HepG2 (cell line): ENCODE results near the gene HOXC10. TPM values are rescaled to one million over a fixed set of nuclear protein-coding genes. Genes with fewer than 3 reads are reported as not detected.

ENCODE experiments used
- ATAC-seq: fragments of 200-7000 bp; cut with Tn5 transposase; 3 replicates; pipeline ENCODE4 v1.9.1; 2020; ENCODE audit warnings: mild to moderate bottlenecking, moderate library complexity
- BruUV-seq: library from RNA; stranded (reverse); fragments of 400-500 nt; replicated peaks from 2 replicates; lab custom pipeline; 2021; lab: Mats Ljungman, UMichigan
- CTCF ChIA-PET: fragments of 300-600 bp; formaldehyde crosslinking; extraction: SDS; loops from one replicate; lab custom pipeline; 2021; ENCODE audit warnings: low total read pairs, inconsistent platforms, low intra/inter-chr PET ratio; lab: Yijun Ruan, JAX
- POLR2A ChIA-PET: fragments of 350-600 bp; sonication (Branson Sonifier 250); formaldehyde crosslinking; loops from one replicate; lab custom pipeline; 2020; ENCODE audit warnings: antibody characterized with exemption, inconsistent platforms; lab: Yijun Ruan, JAX
- DNase-seq: peaks from one replicate; pipeline ENCODE4 v3.0.0-alpha.2; 2015; ENCODE audit warnings: low spot score
- FAIRE-seq: peaks from 3 replicates; lab custom pipeline; 2011; peaks lifted over from hg19 to GRCh38; lab: Jason Lieb, UNC
- H2AFZ ChIP-seq: one replicate; pipeline ENCODE4 v1.6.1; 2011; ENCODE audit warnings: low read length, inconsistent platforms
- H3K27ac ChIP-seq: fragments of 300-600 bp; 3 replicates; pipeline ENCODE4 v1.8.0; 2011; ENCODE audit warnings: mixed run types, mild to moderate bottlenecking, mixed read lengths, low read length, inconsistent platforms; ENCODE audit not compliant: insufficient read depth; ENCODE audit errors: extremely low read length
- H3K27me3 ChIP-seq, 2 experiments: fragments of 200-600 bp in 1 of 2; 2 replicates in 1 of 2; 3 replicates in 1 of 2; pipeline versions ENCODE4 v1.6.0 to v1.8.0; 2011; ENCODE audit warnings: low read length in 2 of 2, mild to moderate bottlenecking in 2 of 2, moderate library complexity in 2 of 2, inconsistent platforms in 1 of 2; ENCODE audit not compliant: insufficient read depth in 2 of 2, control insufficient read depth in 1 of 2
- H3K36me3 ChIP-seq, 2 experiments: fragments of 200-600 bp in 1 of 2; replicated peaks in 1 of 2; 2 replicates in 1 of 2; 3 replicates in 1 of 2; pipeline versions ENCODE4 v1.5.1 to v1.8.0; 2011; ENCODE audit warnings: low read length in 2 of 2, inconsistent platforms in 1 of 2; ENCODE audit not compliant: insufficient read depth in 2 of 2, control insufficient read depth in 1 of 2
- H3K4me1 ChIP-seq: 2 replicates; pipeline ENCODE4 v1.5.1; 2012; ENCODE audit warnings: low read length, inconsistent platforms; ENCODE audit not compliant: insufficient read depth
- H3K4me2 ChIP-seq: 2 replicates; pipeline ENCODE4 v1.6.0; 2011; ENCODE audit warnings: low read depth, low read length, inconsistent platforms
- H3K4me3 ChIP-seq, 3 experiments: fragments of 200-600 bp in 1 of 3; sonication (generic), shearing (Covaris generic) in 1 of 3; replicated peaks in 1 of 3; 2 replicates each; pipeline ENCODE4 v1.5.1; 2011 to 2016; ENCODE audit warnings: low read length in 3 of 3, inconsistent platforms in 2 of 3, low read depth in 2 of 3, mild to moderate bottlenecking in 2 of 3, control low read depth in 1 of 3, mixed read lengths in 1 of 3; ENCODE audit not compliant: insufficient read depth in 1 of 3
- H3K79me2 ChIP-seq: one replicate; pipeline ENCODE4 v1.6.1; 2011; ENCODE audit warnings: low read length, inconsistent platforms; ENCODE audit not compliant: insufficient read depth
- H3K9ac ChIP-seq: 2 replicates; pipeline ENCODE4 v1.6.0; 2011; ENCODE audit warnings: mild to moderate bottlenecking, low read depth, low read length, inconsistent platforms; ENCODE audit not compliant: insufficient read depth
- H3K9me3 ChIP-seq: 2 replicates; pipeline ENCODE4 v1.5.1; 2012; ENCODE audit warnings: mild to moderate bottlenecking, low read length
- H4K20me1 ChIP-seq: 2 replicates; pipeline ENCODE4 v1.6.0; 2011; ENCODE audit warnings: inconsistent platforms, mild to moderate bottlenecking, low read length, moderate library complexity; ENCODE audit not compliant: insufficient read depth
- ASH2L ChIP-seq: fragments of 300-600, 200-600 bp; sonication (generic); IDR thresholded peaks from 2 replicates; pipeline ENCODE4 v1.7.0; 2017; ENCODE audit warnings: low read depth, mild to moderate bottlenecking, moderate library complexity, mixed read lengths, low read length; ENCODE audit not compliant: insufficient read length
- CAMTA2 ChIP-seq: sonication (generic); formaldehyde crosslinking; IDR thresholded peaks from 2 replicates; pipeline ENCODE4 v1.4.0; 2020; ENCODE audit warnings: mild to moderate bottlenecking, missing genetic modification reagents, borderline replicate concordance
- HDAC2 ChIP-seq: sonication (generic); formaldehyde crosslinking; IDR thresholded peaks from 2 replicates; pipeline ENCODE4 v1.4.0; 2020; ENCODE audit warnings: missing genetic modification reagents
- HDAC6 ChIP-seq: fragments of 200-600 bp; sonication (generic); IDR thresholded peaks from 2 replicates; pipeline ENCODE4 v1.7.0; 2017; ENCODE audit warnings: mild to moderate bottlenecking, antibody characterized with exemption, low read length, low read depth
- MXI1 ChIP-seq: IDR thresholded peaks from 3 replicates; pipeline ENCODE4 v1.6.1; 2012; ENCODE audit warnings: low read depth, low read length, inconsistent platforms, borderline replicate concordance
- POLR2AphosphoS2 ChIP-seq: IDR thresholded peaks from 2 replicates; pipeline ENCODE4 v1.6.1; 2011; ENCODE audit warnings: low read depth, low read length, improper control_type of control experiment
- RCOR2 ChIP-seq: IDR thresholded peaks from 2 replicates; pipeline ENCODE4 v1.6.1; 2016; ENCODE audit warnings: missing biosample characterization, missing genetic modification reagents
- SOX13 ChIP-seq, 3 experiments: fragments of 450-650 bp in 1 of 3; sonication (generic) in 1 of 3; formaldehyde crosslinking in 1 of 3; IDR thresholded peaks in 2 of 3; conservative IDR thresholded peaks in 1 of 3; 2 replicates each; pipeline versions ENCODE4 v1.5.0 to v1.6.1; 2016 to 2020; ENCODE audit warnings: antibody characterized with exemption in 1 of 3, mild to moderate bottlenecking in 1 of 3, missing compliant biosample characterization in 1 of 3, missing genetic modification reagents in 1 of 3, moderate library complexity in 1 of 3
- TBX2 ChIP-seq: sonication (generic); formaldehyde crosslinking; IDR thresholded peaks from 2 replicates; pipeline ENCODE4 v1.5.0; 2020; ENCODE audit warnings: missing genetic modification reagents, mild to moderate bottlenecking, borderline replicate concordance
- TEAD2 ChIP-seq: sonication (generic); formaldehyde crosslinking; IDR thresholded peaks from 2 replicates; pipeline ENCODE4 v1.9.0; 2021; ENCODE audit warnings: missing genetic modification reagents
- ZNF24 ChIP-seq: fragments of 450-650 bp; IDR thresholded peaks from 2 replicates; pipeline ENCODE4 v1.6.1; 2017; ENCODE audit warnings: antibody characterized with exemption, mild to moderate bottlenecking
- ZNF335 ChIP-seq: sonication (generic); formaldehyde crosslinking; IDR thresholded peaks from 2 replicates; pipeline ENCODE4 v1.4.0; 2020; ENCODE audit warnings: missing genetic modification reagents
- ZNF567 ChIP-seq: sonication (generic); formaldehyde crosslinking; IDR thresholded peaks from 2 replicates; pipeline ENCODE4 v1.8.1; 2023; ENCODE audit warnings: mild to moderate bottlenecking, missing genetic modification reagents, borderline replicate concordance
- ZNF616 ChIP-seq: sonication (generic); formaldehyde crosslinking; IDR thresholded peaks from 2 replicates; pipeline ENCODE4 v1.5.0; 2020; ENCODE audit warnings: low read depth, mild to moderate bottlenecking, missing genetic modification reagents
- WGBS: methylation state at CpG from one replicate; pipeline ENCODE4 v1.1.6; 2017; ENCODE audit warnings: low lambda C conversion rate; 5-methylcytosine and 5-hydroxymethylcytosine counted together
- in situ Hi-C: cut with HindIII; loops from 2 replicates; pipeline ENCODE4 v1.10.0; 2017; ENCODE audit warnings: low pct_unique_long_range_greater_than_20kb; ENCODE audit not compliant: extremely low pct_ligation_motif_present
- intact Hi-C: fragments of 100-400 bp; cut with micrococcal nuclease; formaldehyde crosslinking; loops from one replicate; pipeline ENCODE4 v1.10.0; 2022; ENCODE audit not compliant: unreplicated experiment
- polyA plus RNA-seq, 8 experiments: library from polyadenylated mRNA; depleted of rRNA in 3 of 8; stranded (reverse) in 7 of 8; unstranded in 1 of 8; fragments of >200 nt; fragmentation: Illumina TruSeq in 4 of 8; extraction: Trizol in 4 of 8; gene quantifications; 2 replicates each; pipeline versions ENCODE4 v1.2.1 to v1.2.3, GENCODE V29; 2011 to 2016; ENCODE audit warnings: low read depth in 4 of 8, missing spikeins in 1 of 8, mixed read lengths in 1 of 8; ENCODE audit not compliant: insufficient read depth in 1 of 8
- total RNA-seq, 5 experiments: library from RNA; depleted of rRNA; stranded (reverse); fragments of >200 nt; fragmentation: Illumina TruSeq; extraction: Trizol; gene quantifications; 2 replicates each; pipeline ENCODE4 v1.2.3, GENCODE V29; 2016; ENCODE audit warnings: low read depth in 1 of 5
- TF ChIP-seq, protein P1 (sequence below): sonication (generic); formaldehyde crosslinking; IDR thresholded peaks from 2 replicates; pipeline ENCODE4 v1.4.0; 2020; ENCODE audit warnings: missing genetic modification reagents
- TF ChIP-seq, protein P2 (sequence below), 2 experiments: fragments of 450-650 bp in 1 of 2; sonication (generic) in 1 of 2; formaldehyde crosslinking; IDR thresholded peaks; 2 replicates each; pipeline versions ENCODE4 v1.5.0 to v1.8.0; 2020 to 2022; ENCODE audit warnings: mild to moderate bottlenecking in 1 of 2, missing genetic modification reagents in 1 of 2
- TF ChIP-seq, protein P3 (sequence below): IDR thresholded peaks from 2 replicates; pipeline ENCODE4 v1.4.0; 2020; ENCODE audit warnings: mild to moderate bottlenecking, missing genetic modification reagents

The HOXC10 gene
- total and polyA plus RNA-seq, 2 of the 13 experiments (the other 11 are each of a cell fraction or from before 2014, with no cell fraction given), result not detected

DNA sequence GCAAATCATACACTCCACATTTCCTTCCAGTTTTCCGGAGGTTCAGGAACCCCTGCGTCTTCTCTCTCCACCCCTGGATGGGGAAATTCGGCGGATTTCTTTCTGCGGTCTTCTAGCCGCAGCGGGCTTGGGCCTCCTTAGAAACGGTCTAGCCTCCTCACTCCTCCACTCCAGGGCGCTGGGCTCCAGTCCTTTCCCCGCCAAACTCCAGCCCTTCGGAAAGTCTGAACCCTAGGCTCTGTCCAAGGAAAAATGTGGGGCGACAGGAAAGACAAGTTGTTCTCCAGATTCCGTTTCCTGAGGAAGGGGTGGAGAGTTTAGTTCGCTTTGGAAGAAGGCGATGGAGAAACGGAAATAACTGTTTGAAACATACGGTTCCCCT is 1.4 kb upstream of the HOXC10 start:
- Histone ChIP-seq H3K79me2 (no peaks in the 10 kb centered on the region), H3K36me3 (no peaks in the 10 kb centered on the region), H2AFZ (no peak overlapping the region), H3K4me2 (no peak overlapping the region), H4K20me1 (no peaks in the 10 kb centered on the region), H3K27ac (no peak overlapping the region), H3K27me3 (peaks cover 5 to 50% of the 10 kb centered on the region in 2 experiments), H3K4me3 (no peak overlapping the region), H3K9me3 (no peaks in the 10 kb centered on the region), H3K9ac (no peak overlapping the region), H3K4me1 (peaks cover 36% of the 10 kb centered on the region)
- in situ Hi-C loops (no loop called here), intact Hi-C loops (no loop called here)
- TF ChIP-seq RCOR2 (CRISPR knock-in tag), result no peak
- TF ChIP-seq HDAC2 (CRISPR knock-in tag), result no peak
- TF ChIP-seq POLR2AphosphoS2, result no peak
- no peak for TF ChIP-seq ZNF335 (CRISPR knock-in tag)
- TF ChIP-seq ZNF616 (CRISPR knock-in tag), result no peak
- no peak for TF ChIP-seq SOX13 (IDR thresholded peaks at IDR 0.05)
- TF ChIP-seq SOX13 (CRISPR knock-in tag; conservative IDR thresholded peaks at IDR 0.05 in 1 of 2, IDR thresholded peaks at IDR 0.05 in 1 of 2), result no peak
- TF ChIP-seq, protein P1, sequence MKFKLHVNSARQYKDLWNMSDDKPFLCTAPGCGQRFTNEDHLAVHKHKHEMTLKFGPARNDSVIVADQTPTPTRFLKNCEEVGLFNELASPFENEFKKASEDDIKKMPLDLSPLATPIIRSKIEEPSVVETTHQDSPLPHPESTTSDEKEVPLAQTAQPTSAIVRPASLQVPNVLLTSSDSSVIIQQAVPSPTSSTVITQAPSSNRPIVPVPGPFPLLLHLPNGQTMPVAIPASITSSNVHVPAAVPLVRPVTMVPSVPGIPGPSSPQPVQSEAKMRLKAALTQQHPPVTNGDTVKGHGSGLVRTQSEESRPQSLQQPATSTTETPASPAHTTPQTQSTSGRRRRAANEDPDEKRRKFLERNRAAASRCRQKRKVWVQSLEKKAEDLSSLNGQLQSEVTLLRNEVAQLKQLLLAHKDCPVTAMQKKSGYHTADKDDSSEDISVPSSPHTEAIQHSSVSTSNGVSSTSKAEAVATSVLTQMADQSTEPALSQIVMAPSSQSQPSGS (CRISPR knock-in tag), result no peak
- TF ChIP-seq, protein P2, sequence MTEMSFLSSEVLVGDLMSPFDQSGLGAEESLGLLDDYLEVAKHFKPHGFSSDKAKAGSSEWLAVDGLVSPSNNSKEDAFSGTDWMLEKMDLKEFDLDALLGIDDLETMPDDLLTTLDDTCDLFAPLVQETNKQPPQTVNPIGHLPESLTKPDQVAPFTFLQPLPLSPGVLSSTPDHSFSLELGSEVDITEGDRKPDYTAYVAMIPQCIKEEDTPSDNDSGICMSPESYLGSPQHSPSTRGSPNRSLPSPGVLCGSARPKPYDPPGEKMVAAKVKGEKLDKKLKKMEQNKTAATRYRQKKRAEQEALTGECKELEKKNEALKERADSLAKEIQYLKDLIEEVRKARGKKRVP (CRISPR knock-in tag; IDR thresholded peaks at IDR 0.05), result no peak
- TF ChIP-seq ZNF567 (CRISPR knock-in tag), result no peak
- no peak for TF ChIP-seq CAMTA2 (CRISPR knock-in tag)
- TF ChIP-seq, protein P3, sequence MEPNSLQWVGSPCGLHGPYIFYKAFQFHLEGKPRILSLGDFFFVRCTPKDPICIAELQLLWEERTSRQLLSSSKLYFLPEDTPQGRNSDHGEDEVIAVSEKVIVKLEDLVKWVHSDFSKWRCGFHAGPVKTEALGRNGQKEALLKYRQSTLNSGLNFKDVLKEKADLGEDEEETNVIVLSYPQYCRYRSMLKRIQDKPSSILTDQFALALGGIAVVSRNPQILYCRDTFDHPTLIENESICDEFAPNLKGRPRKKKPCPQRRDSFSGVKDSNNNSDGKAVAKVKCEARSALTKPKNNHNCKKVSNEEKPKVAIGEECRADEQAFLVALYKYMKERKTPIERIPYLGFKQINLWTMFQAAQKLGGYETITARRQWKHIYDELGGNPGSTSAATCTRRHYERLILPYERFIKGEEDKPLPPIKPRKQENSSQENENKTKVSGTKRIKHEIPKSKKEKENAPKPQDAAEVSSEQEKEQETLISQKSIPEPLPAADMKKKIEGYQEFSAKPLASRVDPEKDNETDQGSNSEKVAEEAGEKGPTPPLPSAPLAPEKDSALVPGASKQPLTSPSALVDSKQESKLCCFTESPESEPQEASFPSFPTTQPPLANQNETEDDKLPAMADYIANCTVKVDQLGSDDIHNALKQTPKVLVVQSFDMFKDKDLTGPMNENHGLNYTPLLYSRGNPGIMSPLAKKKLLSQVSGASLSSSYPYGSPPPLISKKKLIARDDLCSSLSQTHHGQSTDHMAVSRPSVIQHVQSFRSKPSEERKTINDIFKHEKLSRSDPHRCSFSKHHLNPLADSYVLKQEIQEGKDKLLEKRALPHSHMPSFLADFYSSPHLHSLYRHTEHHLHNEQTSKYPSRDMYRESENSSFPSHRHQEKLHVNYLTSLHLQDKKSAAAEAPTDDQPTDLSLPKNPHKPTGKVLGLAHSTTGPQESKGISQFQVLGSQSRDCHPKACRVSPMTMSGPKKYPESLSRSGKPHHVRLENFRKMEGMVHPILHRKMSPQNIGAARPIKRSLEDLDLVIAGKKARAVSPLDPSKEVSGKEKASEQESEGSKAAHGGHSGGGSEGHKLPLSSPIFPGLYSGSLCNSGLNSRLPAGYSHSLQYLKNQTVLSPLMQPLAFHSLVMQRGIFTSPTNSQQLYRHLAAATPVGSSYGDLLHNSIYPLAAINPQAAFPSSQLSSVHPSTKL (CRISPR knock-in tag), result no peak
- TF ChIP-seq TEAD2, result no peak
- TF ChIP-seq HDAC6, result no peak
- TF ChIP-seq ASH2L, result no peak
- no peak for TF ChIP-seq TBX2 (CRISPR knock-in tag)
- TF ChIP-seq MXI1, result no peak
- no peak for TF ChIP-seq ZNF24
- ChIA-PET CTCF (interaction anchor here (2.3 kb wide), 1 partner anchor 231 kb away, joined by 12 read pairs; no protein-coding TSS in a partner anchor), POLR2A (no interaction called here)
- ATAC-seq, result no peak
- no peak for DNase-seq
- no TSS peak for BruUV-seq
- no peak for FAIRE-seq
- 58% methylated on average over 17 of the region's 17 CpGs for WGBS
